Measurements from ENCODE around the gene BIRC2.
A peak's percentile ranks its signal among the peaks of the same experiment; 100 is the strongest.
"Not testable (repeated sequence)": the region's sequence is repeated elsewhere in the genome, so short reads cannot be mapped to it uniquely, and the experiment has no call there.

BIRC2 gene

DNA sequence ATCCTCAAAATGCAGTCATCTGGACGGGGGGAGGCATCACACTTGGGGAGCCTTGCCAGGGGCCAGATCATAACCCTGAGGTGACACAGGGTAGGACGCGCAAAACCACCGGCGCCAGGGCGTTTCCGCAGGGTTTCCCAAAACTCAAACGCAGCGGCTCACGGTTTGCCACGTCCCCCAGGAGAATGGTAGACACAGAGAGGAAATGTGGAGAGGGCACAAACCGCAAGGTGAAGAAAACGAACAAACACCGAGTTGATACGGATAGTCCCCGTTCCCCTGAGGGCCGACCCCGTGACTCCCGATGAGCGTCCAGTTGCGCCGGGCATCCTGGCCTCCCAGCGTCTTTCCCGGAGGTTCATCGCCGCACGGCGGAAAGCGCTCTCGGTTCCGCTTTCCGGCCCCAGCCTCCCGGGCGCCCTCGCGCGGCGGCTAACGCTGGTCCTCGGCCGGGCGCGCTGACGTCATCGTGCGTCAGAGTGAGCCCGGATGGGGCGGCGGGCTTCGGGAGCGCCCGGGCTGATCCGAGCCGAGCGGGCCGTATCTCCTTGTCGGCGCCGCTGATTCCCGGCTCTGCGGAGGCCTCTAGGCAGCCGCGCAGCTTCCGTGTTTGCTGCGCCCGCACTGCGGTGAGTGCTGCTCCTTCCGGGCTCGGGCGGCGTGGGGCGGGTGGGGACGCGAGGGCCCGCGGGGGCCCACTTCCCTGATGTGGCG is at the start of gene BIRC2:
Gene BIRC2 (plus strand): TSS at position 467 of the 714 bp plus-strand sequence. CDS start 2,641 bp downstream, outside the sequence.
- peak; percentile 96 for DNase-seq

DNA sequence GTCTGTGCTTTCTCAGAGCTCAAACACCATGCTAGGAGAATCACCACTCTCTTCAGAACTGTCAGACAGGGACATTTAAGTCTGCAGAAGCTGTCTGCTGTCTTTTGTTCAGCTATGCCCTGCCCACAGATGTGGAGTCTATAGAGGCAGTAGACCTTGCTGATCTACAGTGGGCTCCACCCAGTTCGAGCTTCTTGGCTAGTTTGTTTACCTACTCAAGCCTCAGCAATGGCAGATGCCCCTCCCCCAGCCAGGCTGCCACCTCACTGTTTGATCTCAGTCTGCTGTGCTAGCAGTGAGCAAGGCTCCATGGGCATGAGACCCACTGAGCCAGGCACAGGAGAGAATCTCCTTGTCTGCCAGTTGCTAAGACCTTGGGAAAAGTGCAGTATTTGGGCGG is 46.2 kb upstream of the BIRC2 start:
- not testable (repeated sequence) for DNase-seq

DNA sequence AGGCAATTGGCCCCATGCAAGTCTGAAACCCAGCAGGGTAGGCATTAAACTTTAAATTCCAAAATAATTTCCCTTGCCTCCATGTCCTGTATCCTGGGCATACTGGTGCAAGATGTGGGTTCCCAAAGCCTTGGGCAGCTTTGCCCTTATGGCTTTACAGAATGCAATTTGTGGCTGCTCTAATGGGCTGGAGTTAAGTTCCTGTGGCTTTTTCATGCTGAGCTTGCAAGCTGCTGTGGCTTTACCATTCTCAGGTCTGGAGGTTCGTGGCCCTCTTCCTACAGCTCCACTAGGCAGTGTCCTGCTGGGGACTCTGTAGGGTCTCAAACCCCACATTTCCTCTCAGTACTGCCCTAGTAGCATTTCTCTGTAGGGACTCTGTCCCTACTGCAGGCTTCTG is 44.8 kb upstream of the BIRC2 start:
- no peak for DNase-seq

DNA sequence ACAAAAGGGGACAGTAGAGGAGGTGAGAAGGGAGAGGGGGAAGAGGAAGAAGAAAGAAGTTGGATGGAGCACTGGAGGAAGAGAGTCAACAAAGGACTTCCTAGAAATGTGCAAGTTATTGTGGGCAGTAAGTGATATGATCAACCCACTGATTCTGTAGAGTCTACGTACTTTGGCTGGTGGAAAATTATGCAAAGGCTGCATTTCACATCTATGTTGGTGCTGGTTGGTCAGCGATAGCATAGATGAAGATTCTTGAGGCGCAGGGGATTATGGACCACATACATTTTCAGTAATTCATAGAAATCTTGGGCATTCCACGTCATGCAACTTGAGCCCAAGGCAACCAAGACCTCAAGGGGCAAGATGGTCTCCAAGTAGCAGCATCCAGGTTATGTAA is 42.3 kb upstream of the BIRC2 start:
- DNase-seq: no peak

DNA sequence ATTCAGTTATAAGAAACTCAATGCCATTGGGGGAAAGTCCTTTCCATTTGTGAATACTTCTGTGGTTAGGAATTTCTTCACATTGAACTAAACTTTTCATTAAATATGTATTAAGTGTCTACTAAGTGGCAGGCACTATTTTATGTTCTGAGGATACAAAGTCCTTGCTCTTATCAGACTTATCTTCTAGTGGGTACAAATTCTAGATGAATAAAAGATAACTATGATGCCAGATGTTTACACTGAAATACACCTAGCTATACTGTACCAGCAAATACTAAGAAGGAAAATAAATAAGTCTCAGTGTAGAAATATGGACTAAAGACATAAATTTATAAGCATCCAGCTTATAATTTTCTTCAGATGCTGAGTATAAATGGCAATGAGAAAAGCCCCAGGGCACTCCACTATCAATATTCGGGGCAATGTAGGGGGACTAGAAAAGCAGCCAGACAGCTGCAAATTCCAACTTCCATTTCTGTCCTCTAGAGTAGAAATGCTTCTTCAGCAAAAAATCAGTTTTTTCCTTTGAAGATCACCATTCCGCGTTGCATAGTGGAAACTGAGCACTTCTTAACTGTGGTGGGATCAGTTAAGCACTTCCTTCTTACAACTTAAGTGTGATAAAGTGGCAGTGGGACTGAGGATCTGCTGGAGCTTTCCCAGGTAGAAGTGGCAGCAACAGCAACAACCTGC is 41.5 kb upstream of the BIRC2 start:
- DNase-seq: no peak

DNA sequence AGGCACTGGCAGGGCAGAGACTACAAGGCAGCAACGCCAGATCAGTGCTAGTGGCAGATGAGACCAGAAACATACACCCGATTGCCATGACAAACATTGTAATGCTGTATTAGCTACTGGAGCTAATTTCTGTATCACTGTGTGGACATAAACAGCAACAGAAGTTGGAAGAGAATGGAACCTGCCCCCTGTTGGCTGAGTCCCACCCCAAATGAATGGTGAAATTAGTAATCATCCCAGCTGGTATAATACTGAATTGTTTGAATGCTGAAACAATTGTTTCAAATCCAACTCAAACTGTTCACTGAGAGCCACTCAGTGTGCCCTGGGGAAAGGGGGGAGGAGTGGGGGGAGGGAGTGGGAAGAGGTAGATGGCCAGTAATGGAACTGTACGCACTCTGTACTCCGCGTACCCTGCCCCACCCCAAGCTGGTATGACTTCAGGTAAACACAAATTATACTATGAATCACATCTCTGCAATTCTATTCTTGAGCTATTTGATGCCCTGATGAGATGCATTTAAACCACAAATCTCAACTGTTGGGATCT is 40.9 kb upstream of the BIRC2 start:
- DNase-seq: no peak

DNA sequence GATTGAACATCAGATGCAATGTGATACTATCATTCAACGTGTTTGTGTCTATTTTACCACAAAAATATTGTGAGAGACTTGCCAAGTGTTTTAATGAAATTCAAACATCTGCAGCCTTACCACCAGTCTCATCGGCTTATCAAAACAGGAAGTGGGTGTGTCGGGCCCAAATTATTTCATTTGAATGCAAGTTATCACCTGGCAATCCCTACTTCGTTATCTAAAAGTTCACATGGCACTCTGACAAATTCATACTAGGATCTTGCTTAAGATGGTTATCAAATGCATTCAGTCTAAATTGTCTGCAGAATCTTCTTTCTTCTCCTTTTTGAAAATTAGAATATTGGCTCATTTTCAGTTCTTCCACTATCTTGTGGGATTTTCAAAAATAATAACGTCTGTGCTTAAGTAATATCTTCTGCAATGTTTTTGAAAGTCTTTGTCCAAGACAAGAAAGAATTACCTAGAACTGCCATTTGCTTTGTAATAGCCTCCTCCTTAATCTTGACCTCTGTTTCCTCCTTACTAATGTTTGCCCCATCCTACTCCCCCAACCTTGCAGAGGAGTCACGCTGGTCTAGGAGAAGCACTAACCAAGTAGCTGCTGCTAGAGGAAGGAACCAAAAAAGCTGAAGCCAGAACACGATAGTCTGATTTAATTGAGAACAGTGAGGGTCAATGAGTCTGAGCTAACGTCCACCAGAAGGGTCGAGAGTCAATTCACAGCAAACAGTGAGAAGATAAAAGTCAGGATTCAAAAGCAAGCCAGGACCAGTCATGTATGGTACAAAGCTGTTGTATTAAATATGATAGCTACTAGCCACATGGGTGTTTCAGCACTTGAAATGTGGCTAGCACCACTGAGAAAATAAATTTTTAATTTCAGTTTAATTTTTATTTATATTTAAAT is 39.9 kb upstream of the BIRC2 start:
- no peak for DNase-seq

DNA sequence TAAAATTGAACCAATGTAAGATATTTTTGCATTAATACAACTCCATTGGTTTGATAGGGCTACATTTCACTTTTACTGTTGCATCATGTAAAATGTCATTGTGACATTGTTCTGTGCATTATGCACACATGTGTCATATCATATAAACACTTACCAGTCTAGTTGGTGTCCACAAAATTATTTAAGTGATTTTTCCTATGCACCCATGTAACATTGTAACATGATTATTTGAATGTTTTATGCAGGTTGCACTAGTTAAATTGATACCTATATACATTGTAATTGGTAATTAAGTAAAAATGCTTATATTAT is 39.3 kb upstream of the BIRC2 start:
- DNase-seq: no peak

DNA sequence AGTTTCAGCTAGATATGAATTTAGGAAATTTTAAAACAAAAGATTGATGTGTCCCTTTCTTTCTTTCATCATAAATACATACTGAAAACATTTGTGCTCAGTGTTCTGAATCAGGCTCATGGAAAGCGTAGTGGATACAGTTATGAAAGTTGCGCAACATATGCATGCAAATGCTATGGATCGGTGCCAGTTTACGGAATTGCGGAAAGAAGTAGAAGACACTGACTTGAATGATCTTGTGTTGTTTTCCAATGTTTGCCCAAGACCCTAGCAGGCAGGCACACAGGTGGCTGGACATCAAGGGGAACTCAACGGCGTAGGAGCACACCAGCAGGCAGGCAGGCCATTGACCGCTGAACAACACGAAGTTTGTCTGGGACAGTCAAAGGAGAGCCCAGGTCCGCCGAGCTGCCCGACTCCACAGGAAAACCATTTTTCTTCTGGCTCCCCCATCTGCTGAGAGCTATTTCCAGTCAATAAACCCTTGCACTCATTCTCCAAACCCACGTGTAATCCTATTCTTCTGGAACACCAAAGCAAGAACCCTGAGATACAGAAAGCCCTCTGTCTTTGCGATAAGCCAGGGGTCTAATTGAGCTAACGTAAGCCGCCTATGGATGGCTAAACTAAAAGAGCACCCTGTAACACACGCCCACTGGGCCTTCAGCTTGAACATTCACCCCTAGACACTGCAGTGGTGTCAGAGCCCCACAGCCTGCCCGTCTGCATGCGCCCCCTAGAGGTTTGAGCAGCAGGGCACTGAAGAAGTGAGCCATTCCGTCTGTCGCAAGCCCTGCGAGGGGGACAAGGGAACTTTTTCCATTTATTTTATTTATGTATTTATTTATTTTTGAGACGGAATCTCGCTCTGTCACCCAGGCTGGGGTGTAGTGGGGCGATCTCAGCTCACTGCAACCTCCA is 37.1 kb upstream of the BIRC2 start:
- DNase-seq: no peak

DNA sequence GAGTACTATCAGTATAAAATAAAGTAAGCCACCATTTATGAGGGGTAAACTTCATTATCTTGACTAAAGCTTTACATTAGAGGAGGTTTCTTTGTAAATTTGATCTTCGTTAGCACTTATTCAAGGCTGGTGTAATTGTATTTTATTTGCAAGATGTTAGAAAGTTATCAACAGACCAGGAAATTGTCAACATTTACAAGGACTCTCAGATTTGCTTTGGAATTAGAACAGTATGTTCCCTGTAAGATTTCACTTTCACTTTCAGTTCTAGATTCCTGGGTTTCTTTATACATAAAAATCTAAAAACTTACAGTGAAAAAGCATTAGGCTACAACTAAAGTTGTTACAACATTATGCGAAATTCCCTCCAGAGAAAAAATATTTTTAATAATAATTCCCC is 34.3 kb upstream of the BIRC2 start:
- no peak for DNase-seq

DNA sequence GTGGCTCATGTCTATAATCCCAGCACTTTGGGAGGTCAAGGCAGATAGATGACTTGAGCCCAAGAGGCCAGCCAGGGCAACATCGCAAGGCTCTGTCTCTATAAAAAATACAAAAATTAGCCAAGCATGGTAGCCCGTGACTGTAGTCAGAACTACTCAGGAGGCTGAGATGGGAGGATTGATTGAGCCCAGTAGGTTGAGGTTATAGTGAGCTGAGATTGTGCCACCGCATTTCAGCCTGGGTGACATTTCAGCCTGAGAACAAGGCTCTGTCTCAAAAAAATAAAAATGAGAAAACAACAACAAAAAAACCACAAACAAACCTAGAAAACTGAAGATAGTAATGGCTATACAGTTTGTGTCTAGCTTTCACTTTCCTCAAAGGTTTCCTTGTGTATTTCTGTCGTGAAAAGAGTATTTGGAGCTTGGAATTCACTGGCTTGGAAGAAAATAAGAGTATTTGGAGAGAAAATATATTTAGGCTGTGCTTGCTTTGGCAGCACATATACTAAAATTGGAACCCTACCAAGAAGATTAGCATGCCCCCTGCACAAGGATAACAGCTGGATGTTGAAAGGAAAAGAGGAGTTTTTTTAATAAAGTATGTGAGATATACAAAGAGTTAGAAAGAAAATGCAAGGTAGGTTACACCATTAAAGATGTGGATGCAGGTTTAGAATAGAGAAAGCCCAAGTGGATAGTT is 33.6 kb upstream of the BIRC2 start:
- DNase-seq: no peak

DNA sequence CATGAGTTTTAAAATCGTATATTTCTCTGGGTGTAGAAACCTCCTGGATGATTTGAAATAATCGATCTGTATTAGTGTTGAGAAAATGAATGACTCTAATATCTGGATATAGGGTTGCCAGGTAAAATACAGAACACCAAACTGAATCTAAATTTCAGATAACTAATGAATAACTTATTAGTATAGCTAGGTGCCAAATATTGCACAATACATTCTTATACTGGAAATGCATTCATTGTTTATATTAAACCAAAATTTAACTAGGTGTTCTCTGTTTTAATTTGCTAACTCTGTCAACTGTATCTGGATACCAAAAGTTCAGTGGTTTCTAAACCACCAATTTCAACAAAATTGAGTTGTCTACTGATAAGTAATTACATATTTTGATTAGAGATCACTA is 32.2 kb upstream of the BIRC2 start:
- no peak for DNase-seq

DNA sequence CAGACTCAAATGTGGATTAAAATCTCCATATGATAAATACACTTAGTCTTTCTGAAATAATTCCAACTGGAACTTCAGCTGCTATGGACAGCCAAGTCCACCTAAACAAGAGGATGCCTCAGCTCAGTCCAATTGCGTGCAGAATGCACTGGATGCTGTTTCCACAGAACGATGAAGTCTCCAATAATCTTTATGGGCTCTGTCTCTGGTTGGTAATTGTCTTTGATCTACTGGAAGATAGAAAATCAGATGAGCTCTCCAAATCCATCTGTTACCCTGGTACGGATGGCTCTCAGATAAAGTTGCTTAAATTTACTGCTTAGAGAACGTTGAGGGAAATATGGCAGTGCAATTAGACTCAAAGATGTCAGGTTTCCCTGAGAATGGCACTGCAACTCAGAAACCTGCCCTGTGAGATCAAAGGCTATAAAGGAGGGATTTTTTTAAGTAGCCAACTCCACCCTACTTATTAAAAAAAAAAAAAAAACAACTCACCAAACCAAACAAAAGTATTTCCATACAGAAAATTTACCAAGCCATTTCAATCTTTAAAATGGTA is 30.6 kb upstream of the BIRC2 start:
- DNase-seq: no peak

DNA sequence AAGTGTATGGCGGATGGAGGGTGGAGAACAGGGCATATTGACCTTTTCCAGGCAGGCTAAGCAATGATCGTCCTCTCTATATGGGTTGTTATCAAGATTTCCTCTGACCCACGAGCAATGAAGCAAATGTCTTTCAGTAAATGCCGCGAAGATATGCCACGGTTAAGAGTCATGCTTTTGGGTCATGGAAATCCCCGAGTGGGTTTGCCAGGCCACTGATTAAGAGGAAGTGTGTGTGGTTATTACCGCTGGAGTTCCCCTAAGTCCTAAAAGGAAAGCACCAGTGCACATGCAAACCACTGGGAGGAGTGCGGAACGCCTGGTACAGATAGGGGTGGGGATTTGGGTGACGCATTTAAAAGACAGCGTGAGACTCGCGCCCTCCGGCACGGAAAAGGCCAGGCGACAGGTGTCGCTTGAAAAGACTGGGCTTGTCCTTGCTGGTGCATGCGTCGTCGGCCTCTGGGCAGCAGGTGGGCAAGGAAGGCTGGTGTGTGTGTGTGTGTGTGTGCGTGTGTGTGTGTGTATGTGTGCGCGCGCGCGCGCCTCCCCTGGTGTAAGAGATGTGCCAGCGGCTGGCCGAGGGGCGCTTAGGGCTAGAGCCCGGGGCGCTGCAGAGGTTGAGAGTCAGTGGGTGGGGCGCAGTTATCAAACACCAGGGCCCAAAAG is 29.8 kb upstream of the BIRC2 start, which contains the start of gene BIRC3:
Gene BIRC3 (plus strand): TSS at position 386 of the 669 bp plus-strand sequence. CDS start 7,026 bp downstream, outside the sequence.
- peak; percentile 72 for DNase-seq

DNA sequence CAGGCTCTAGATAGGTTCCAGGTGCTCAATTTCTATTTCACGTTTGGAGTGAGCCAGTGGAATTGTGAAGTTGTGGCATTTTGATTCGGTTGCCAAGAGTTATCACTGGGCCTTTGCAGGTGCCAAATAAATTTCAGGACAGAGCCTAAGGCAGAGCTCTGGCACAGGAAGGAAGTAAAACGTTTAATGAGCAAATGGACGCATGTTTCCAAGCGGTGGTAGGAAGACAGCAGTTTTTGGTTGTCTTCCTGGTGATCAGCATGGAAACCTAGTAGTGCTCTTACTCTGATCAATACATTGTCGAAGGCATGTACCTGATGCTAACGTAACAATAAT is 29.3 kb upstream of the BIRC2 start:
- no peak for DNase-seq

DNA sequence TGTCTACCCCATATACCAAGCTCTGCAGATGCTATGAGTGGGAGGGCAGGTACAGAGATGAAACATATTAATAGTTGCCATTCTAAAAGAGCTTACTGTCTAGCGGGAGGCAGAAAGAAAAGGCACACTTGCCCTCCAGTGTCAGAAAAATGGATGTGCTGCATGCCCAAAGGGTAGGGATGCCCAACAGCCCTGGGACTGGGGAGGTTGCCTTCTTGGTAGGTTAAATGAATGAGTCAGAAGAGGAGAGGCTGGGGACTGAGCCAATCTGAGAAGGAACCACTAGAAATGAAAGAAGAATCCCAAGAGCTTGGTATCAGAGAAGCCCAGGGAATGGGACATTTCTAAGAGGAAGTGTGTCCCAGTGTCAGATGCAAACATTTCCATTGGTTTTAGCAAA is 28.5 kb upstream of the BIRC2 start:
- DNase-seq: no peak

DNA sequence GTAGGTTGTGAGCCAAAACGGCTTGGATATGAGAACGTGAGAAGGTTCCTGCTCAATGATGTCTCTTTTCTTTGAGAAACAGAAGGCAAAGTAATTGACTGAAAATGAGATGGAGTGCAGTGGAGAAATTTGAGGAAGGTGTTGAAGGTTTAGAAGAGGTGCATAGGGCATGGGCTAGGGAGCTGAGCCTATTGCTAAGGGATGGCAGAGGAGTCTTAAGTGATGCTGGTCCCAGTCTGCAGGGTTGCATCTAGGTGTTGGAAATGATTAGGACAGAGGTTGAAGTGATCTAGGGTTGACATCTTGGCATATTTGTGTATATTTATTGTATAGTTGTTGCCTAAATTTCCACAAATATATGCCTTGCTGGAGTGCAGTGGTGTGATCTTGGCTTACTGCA is 27.5 kb upstream of the BIRC2 start:
- DNase-seq: no peak

DNA sequence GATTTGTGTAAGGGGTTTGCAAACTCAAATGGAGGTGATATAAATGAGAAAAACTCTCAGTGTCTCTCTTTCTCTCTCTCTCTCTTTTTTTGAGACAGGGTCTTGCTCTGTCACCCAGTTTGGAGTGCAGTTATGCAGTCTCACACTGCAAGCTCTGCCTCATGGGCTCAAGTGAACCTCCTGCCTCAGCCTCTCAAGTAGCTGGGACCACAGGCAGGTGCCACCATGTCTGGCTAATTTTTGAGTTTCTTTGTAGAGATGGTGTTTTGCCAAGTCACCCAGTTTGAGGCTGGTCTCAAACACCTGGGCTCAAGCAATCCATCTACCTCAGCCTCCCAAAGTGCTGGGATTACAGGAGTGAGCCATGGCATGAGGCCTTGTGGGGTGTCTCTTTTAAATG is 26.8 kb upstream of the BIRC2 start:
- no peak for DNase-seq

DNA sequence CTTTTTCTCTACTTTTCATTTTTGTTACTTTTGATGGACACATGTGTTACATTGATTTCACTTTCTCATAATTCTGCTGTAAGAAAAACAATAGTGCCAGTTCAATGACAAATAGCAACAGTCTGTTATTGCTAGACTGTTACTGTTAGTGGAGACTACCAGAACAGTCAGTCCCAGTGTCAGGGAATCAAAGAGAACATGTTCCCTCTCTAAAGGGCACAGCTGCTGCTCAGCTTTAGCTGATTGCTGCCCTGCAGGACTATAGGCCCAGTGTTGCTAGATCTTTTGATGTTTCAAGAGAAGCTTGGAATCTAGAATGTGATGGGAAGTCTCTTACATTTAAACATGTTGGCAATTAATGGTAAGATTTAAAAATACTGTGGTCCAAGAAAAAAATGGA is 26.3 kb upstream of the BIRC2 start:
- no peak for DNase-seq

DNA sequence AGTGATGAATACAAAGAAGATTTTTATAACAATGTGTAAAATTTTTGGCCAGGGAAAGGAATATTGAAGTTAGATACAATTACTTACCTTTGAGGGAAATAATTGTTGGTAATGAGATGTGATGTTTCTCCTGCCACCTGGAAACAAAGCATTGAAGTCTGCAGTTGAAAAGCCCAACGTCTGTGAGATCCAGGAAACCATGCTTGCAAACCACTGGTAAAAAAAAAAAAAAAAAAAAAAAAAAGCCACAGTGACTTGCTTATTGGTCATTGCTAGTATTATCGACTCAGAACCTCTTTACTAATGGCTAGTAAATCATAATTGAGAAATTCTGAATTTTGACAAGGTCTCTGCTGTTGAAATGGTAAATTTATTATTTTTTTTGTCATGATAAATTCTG is 24.5 kb upstream of the BIRC2 start:
- DNase-seq: no peak

Measured in left hindlimb (tissue), 1 donor.